Measurements from ENCODE around the gene BRINP3.

Gene BRINP3

DNA sequence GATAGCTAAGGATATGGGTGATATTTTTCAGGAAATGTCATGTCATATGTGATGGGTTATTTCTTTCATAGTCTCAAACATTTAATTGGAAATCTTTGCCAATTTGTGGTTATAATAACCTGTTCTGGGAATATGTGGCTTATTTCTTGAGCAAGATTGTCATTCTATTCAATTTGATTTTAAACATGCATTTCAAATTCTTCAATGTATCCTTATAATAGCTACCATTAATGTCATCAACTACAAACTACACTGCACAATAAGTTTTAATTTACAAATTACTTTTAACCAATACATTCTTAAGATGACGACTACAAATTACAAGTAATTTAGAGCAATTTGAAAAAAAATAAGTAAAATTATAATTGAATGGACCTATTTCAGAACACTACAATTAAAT is 164.9 kb downstream of the BRINP3 start:
- DNase-seq = no peak

DNA sequence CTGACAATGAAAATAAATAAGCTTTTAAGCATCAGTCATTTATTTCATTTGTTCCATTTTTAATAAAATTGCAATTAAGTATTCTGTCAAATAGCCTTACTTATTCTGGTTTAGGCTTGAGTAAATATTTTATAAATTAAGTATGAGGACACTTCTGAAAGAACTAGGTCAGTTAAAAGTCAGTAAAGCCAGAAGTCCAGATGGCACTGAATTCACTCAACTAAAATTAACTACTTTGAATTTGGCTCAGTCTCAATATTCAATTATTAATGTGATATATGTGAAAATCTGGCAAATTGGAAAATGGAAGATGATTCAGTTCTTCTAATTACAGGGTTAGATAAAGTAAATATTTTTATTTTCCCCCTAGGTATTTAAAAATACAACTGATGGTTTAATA is 174.2 kb downstream of the BRINP3 start:
- DNase-seq = no peak

DNA sequence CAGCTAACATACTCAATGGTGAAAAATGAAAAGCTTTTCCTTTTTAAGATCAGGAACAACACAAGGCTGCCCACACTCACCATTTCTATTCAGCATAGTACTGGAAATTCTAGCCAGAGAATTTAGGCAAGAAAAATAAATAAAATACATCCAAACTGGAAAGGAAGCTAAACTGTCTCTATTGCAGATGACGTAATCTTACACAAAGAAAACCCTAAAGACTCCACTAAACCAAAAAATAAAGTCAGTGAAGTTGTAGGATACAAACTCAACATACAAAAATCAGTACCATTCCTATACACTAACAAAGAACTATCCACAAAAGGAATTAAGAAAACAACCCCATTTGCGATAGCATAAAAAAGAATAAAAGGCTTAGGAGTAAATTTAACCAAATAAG is 181.2 kb downstream of the BRINP3 start:
- no peak for DNase-seq

DNA sequence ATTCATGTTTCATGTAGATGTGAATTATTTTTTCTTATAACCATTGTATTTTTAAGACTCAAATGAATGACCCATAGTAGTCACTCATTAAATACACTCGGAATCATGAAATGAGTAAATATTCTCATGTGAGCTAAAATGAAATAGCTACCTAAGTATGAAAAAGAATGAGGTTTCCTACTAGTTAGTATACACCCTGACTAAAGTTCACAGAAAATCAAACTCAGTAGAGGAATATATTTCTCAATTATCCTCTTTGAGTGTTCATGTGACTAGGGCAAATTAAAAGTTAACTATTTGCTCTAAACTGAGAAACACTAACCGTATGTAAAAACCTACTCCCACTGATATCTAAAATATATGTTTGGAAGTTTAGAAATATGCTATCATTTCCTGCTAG is 187.8 kb downstream of the BRINP3 start:
- no peak for DNase-seq

DNA sequence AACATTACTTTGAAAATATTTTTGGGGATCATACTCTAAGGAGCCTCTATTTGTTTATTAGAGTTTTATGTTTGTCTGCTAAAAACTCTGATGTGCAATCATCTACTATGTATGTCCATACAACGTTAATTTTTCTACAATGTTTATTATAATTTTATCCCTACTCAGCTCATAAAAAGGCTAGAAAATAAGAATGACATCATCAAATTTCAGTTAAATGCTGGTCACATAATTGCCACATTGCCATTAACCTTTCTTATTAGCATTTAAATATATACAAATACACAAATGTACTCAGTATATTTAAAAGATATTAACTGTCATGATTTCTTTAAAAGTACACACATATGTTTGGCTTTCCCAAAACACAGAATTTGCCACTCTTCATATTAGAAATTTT is 191.6 kb downstream of the BRINP3 start:
- DNase-seq = no peak

DNA sequence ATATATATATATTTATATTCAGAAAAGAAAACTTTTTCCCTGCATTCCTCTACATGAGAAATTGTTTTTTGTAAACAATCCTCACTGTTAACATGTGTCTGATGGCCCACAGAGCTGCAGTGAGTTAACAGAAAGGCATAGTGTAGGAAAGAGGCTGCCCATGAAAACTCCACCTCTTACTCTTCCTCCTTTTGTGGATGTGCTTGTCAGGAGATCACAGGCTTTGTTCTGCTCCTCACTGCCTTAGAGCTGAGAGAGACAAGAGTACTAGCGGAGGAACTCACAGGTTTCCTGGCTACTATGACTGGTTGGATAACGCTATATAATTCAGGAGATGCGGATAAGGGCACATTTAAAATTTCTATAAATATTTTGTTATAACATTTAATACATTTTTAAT is 200.6 kb downstream of the BRINP3 start:
- DNase-seq = no peak

DNA sequence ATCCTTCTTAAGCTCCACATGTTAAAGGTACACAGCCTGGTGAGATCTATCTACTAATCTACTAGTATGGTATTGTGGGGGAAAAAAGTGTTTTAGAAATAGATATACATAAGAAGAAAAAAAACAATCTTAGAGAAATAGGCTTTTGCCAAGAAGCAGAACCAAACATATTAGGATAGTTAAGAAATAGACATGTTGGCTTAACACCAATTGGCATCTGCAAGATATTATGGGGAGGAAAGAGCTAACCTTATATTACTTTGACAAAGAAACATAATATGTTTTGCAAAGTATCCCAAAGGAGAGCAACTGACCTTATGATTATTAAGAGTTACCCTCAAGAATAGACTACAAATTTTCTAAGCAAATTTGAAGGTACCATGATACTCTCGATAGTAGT is 202.9 kb downstream of the BRINP3 start:
- DNase-seq = no peak

DNA sequence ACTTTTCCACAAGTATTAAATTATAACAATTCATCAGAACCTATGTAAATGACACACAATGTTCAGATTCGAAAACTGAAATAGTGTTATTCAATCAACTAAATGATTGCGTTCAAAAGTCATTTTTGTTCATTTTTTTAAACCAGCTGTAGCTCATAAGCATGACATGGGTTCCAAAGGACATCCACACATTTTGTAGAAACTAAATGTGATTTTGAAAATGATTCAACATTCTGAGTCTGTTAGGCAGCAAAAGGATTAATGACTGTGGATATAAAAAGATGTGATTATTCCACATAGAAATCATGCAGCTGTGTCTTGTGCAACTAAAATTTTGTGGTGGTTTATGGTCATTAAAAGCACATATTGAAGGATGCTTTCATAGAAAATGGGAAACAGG is 204.5 kb downstream of the BRINP3 start:
- no peak for DNase-seq

DNA sequence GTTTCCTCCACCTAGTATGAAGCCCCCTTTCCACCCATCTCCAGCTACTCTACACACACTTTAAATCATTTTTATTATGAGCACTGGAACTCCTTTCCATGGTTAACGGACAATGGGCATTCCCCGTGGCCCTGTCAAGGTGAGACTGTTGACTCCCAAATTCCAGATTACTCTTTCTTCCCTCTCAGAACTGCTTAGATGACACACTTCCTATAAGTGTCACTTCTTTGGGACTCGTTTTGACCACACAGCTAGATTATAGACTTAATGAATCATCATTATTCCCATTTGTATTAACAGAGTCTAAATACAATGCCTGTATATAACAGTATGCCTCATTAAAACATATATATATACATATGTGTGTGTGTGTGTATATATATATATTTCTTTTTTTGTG is 215.1 kb downstream of the BRINP3 start:
- no peak for DNase-seq

DNA sequence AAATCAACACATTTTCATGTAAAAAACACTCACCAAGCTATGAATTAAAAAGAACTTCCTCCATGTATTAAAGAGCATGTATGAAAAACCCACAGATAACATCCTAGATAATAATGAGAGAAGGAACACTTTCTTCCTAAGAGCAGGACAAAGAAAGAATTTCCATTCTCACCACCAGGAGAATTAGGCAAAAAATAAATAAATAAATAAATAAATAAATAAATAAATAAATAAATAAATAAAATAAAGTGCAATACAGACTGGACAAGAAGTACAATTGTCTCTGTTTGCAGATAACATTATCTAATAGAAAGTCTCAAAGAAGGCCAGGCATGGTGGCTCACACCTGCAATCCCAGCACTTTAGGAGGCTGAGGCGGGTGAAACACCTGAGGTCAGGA is 218.2 kb downstream of the BRINP3 start:
- DNase-seq = no peak

DNA sequence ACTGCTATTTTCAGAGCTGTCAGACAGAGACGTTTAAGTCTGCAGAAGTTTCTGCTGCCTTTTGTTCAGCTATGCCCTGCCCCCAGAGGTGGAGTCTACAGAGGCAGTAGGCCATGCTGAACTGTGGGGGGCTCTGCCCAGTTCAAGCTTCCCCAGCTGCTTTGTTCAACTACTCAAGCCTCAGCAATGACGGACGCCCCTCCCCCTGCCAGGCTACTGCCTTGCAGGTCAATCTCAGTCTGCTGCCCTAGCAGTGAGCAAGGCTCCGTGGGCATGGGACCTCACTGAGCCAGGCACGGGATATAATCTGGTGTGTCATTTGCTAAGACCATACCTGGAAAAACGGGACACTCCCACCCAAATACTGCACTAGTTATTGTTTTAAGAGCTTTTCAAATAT is 219.7 kb downstream of the BRINP3 start:
- no peak for DNase-seq

DNA sequence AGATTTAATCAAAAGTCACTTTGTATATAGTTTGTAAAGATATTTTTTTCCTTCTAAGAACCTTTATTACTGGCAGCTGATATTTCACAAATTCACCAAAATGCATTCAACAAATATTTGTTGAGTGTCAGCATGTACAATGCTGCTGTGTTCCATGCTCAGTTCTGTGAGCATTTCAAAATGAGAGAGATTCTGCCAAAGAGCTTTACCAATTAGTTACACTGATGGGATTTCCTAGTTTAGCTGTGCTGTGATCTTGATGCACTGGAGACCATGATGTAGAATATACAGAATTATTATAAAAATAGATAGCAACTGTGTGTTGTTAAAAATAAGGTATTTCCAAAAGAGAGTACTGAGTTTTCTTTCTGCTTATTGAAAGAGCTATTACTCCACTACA is 225.6 kb downstream of the BRINP3 start:
- DNase-seq = no peak

DNA sequence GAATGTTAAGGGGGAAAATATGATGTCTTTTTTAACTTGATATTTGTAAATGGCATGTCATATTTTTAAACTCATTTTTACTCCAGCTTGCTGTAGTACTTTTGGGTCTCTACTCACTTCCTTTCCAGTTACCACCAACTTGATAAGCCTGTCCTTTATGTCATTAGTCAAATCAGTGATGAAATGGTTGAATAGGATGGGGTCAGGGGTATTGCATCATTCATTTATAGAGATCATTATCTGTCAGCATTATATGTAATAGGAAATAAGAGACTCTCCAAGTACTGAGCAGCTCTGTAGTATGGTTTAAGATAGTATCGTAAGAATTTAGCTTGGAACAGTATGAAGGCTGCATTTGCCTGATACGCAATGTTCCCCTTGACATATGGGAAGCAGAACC is 227.3 kb downstream of the BRINP3 start:
- DNase-seq = no peak

DNA sequence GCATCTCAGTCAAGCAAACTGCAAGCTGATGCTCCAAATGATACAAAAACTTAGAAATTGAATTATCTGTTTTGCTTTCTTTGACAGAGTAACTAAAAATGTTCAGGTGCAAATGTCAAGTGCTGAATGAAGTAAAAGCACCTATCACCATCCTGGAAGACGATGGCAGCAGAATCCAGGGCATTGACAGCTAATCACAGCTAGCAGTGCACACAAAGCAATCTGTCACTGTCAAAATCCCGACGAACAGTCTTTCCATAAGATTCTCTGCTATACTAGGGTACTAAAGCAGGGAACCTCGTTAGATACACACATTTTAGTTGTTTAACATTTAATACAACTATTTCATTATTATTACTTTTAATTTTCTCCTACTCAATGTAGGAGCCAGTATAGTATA is 233.3 kb downstream of the BRINP3 start:
- DNase-seq = no peak

DNA sequence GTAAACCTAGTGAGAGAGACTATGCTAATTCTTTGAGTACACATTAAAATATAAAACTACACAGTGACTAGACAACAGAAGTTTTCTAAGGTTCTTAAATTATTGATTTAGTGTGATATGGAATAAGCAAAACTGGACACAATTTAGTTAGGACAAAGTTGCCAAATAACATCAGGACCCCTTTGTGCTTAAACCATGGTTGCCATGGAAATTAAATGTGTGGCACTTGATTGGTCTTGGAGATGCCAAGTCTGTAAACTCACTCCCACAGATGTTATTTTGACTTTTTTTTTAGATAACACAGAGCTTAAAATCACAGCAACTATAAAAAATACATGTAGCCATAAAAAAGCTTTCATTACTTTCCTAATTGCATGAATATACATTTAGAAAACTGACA is 234.6 kb downstream of the BRINP3 start:
- DNase-seq = no peak

DNA sequence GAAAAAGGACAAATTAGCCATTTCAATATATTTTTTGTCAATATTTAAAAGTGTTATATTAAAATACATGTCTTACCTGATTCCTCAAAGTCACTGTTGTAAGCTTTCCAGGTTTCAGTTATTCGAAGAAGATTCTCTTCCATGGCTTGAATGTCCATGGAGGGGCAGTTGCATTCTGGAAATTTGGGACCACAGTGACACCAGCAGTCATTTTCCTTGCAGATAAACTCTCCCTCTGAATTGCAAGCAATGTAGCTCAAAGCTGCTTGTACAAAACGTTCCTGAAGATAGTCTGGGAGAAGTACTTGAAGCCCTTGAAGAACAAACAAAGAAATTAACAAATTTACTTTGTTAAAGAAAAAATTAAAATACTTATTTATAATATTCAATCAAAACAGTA is 251.7 kb downstream of the BRINP3 start:
- DNase-seq = no peak

DNA sequence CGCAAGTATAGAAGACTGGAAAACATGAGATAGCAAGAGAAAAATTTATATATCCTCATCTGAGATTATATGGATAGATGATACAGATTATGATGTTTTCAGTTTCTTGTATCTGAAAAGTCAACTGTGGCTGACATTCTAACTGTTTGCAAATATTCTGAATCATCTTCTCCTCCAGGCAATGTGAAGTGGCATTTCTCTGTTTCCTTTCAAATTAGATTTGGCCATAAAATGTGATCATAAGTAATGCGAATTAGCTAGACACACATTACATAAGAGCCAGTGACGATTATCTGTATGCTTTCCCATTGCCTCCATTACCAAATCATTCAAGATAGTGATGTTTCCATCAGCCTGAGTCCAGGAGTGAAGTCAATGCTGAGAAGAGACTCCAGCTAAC is 265.2 kb downstream of the BRINP3 start:
- DNase-seq = no peak

DNA sequence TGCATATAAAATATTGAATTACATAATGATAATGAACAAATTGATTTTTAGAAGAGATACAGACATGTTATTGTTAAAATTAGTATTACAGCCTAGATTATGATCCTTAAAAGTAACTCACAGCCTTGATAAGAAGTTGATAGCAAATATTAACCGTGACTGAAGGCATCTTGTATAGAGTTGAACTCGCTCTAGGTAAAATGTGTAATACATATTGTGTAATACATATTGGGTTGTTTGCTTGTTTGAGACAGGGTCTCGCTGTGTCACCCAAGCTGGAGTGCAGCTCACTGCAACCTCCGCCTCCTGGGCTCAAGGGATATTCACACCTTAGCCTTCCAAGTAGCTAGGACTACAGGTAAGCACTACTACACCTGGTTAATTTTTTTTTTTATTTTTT is 269.9 kb downstream of the BRINP3 start:
- DNase-seq = no peak

DNA sequence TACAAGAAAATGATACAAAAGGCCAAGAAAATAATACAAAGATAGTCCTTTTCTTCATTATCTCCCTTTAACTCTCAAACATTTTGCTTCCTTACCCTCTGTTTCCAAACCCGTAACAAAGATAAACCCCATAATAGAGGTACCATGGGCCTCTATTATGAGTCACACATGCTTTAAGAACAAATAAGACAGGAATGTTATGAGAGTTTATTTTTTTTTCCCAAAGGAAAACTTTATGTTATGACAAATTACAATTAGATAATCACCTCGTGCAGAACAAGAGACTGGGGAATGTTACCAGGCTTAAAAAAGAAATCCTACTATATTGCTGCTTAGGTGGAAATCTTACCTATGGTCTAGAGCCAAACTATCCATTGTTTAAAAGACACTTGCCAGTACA is 272.0 kb downstream of the BRINP3 start:
- no peak for DNase-seq

DNA sequence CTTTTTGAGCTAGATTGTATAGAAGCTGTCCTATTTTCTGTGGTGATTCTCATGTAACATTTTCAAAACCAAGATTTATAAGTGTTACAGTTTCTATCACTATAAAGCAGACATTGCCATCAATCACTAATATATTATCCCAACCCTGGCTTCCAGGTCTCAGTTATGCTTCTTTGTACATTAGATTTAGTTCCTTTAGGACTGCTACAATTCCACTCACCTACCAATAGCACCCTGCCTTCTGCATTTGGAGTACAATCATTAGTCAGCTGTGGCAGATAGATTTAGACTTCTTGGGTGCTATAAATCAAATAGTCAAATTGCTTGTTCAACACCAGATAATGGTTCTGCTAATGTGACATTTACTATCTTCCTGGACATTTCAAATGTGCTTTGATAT is 281.6 kb downstream of the BRINP3 start:
- no peak for DNase-seq

DNA sequence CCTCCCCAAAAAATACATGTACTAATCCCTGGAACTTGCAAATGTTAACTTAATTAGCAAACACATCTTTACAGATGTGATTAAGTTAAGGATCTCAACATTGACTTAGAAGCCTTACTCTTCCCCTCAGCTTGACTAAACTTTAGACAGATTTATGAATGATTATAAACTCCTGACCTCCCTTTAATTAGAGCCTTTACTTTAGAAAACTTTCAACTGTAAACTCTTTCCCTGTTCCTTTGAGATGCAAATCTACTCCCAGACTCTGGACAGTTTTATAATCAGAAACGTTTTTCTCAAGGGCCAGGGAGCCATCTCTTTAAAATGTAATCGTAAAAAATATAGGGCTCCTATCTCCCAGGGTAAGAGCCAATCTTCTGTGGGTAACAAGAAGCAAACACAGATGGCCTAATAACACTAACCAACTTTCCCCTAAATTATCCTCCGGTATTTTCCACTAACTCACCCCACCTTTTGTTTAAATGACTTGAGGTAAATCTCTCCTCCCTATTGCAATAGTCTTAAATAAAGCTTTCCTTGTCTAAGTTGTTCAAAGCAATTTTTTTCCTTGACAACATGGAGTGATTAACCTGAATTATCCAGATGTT is 284.1 kb downstream of the BRINP3 start:
- DNase-seq = no peak

DNA sequence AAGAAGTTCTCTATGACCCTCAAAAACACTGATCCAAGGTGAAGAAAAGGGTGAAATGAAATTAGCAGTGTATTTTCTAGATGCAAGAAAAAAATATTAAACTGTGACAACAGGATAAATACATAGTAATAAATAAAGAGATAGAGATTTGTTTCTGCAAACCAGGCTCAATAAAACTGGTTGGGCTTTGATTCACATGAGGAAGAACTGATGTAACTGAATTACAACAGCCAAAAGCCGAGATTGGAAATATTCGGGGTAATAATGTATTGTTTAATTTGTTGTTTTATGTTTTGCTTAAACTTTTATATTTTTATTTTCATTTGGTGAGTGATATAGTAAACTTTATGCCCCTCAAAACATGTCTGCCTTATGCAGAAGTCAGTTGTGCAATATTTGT is 285.0 kb downstream of the BRINP3 start:
- DNase-seq = no peak

DNA sequence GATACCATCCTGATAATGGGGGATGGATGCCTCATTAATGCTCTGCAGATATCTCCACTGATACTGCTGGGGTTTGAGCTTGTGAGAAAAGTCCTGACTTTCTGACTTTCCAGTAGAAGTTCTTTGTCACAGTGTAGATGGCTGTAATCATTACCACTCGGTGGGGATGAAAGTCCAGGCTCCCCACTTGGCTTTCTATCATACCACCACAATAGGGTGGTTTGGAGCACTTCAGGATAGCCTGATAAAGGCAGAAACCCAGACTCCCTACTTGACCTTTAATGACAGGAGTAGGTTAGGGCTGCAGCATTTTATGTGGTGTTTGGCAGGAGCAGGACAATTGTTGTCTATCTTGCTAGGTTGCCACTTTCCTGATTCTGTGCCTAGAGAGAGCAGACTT is 294.1 kb downstream of the BRINP3 start:
- DNase-seq = no peak

DNA sequence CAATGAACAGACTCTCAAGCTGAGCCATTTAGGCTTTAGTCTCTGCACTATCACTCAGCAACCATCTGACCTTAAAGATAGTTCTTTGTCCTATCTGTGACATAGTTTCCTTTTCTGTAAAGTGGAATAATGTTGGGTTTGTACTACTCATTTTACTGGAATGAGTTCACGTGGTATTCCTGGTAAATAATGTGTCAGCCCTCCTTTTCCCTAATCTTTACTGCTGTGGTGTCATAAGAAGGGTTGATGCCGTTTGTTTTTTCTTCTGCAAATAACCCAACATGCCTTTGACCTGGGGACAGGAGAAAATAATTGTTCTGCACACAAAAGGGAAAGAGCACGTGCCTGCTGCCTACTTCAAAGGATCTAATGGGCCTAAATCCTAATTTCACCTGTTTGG is 297.8 kb downstream of the BRINP3 start:
- DNase-seq = no peak

DNA sequence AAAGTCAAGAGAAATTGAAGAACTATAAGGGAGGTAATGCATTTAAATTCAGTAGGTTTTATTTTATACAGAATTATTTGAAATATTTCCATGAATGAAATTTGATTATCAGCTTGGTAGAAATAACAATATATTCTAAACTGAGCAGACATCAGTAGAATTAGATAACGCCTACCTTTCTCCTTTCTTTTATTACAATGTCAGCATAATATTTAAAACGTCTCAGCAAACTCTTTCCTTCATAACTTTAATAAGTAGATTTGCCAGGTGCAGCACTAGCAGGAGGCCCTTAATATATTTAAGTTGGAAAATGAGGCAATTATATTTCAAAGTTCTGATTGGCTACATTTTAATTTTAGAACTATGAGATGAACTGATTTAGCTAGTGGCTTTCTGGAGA is 298.8 kb downstream of the BRINP3 start:
- no peak for DNase-seq

DNA sequence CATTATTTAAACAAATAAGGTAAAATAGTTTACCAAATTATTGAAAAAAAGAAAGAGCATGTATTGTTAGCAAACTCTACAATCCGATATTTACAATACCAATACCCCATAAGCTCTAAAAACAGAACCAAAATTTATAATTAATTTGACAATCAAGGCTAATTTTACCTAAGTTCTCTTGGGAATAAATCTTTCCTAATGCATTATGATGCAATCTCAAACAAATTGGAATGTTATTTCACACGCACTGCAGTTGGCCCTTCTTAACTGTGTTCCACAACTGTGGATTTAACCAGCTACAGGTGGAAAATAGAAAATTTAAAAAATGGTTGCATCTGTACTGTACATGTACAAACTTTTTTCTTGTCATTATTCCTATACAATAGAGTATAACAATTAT is 300.1 kb downstream of the BRINP3 start:
- DNase-seq = no peak
